ENCODE measurements around the gene GPR62.

DNA sequence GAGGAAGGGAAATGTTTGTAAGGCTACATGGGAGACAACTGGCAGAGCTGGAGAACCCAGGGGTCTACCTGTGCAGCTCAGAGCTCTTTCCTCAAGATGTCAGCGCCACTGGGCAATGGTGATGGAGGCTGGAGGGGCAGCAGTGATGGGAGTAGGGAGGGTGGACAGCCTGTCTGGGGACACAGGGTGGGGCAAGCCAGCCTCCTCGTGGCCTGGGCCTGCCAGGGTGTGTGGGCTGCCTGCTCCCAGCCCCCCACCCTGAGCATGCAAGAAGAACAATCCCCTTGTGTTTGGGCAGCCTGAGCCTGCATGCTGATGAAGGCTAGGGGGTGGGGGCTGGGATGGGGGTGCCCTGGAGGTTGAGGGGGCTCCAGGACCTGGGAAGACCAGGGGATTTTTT lies 10.8 kb downstream of the GPR62 start:
- TF ChIP-seq, protein P1, sequence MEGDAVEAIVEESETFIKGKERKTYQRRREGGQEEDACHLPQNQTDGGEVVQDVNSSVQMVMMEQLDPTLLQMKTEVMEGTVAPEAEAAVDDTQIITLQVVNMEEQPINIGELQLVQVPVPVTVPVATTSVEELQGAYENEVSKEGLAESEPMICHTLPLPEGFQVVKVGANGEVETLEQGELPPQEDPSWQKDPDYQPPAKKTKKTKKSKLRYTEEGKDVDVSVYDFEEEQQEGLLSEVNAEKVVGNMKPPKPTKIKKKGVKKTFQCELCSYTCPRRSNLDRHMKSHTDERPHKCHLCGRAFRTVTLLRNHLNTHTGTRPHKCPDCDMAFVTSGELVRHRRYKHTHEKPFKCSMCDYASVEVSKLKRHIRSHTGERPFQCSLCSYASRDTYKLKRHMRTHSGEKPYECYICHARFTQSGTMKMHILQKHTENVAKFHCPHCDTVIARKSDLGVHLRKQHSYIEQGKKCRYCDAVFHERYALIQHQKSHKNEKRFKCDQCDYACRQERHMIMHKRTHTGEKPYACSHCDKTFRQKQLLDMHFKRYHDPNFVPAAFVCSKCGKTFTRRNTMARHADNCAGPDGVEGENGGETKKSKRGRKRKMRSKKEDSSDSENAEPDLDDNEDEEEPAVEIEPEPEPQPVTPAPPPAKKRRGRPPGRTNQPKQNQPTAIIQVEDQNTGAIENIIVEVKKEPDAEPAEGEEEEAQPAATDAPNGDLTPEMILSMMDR (conservative IDR thresholded peaks at IDR 0.05; ENCODE audit: low read length): no peak
- TF ChIP-seq EZH2phosphoT487 (IDR thresholded peaks at IDR 0.05; ENCODE audit: borderline replicate concordance, low read depth, low read length): no peak

Measured in OCI-LY7 (cell line).